GM21529 (cell line): ENCODE measurements around the gene IL5RA.

ENCODE experiments used
- ATAC-seq: cut with Tn5 transposase; IDR thresholded peaks from one replicate; pipeline ENCODE4 v1.9.1; 2021; ENCODE audit not compliant: unreplicated experiment

The IL5RA gene, protein sequence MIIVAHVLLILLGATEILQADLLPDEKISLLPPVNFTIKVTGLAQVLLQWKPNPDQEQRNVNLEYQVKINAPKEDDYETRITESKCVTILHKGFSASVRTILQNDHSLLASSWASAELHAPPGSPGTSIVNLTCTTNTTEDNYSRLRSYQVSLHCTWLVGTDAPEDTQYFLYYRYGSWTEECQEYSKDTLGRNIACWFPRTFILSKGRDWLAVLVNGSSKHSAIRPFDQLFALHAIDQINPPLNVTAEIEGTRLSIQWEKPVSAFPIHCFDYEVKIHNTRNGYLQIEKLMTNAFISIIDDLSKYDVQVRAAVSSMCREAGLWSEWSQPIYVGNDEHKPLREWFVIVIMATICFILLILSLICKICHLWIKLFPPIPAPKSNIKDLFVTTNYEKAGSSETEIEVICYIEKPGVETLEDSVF

DNA sequence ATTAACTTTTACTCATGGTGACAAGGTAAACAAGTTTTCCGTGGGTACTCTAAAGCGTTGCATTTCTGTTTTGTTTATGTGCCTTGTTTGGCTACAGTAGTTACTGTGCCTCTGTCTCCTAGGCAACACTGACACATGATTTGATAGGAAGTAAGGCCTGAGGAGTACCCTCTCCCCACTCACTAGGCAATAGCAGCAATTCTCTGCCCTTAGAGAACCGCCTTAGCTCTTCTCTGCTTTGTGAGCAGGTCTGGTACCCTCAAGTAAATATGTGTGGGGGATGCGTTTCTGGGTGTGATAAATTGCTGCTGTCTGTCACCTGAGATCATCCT, at the start of gene IL5RA:
Gene IL5RA, minus strand, starts transcription at position 76 of the 332 bp plus-strand sequence. CDS start 5,390 bp downstream, outside the sequence.
- peak; percentile 50 for ATAC-seq

DNA sequence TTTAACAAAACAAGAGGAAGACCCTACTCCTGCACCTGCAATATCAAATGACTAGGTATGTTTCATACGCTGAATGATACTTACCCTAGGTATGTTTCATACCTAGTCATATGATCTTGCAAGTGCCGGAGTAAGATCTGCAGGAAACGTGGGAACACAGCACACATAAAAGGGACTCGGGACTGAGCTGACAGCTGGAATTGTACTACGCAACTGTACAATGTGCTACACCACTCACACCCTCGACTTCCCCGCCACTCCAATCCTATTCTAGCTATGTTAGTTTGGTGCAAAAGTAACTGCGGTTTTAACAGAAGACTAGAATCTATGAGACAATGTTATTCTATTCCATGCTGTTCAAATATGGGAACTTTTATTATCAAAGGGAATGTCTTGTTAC, 47.3 kb upstream of the IL5RA start:
- no peak for ATAC-seq

DNA sequence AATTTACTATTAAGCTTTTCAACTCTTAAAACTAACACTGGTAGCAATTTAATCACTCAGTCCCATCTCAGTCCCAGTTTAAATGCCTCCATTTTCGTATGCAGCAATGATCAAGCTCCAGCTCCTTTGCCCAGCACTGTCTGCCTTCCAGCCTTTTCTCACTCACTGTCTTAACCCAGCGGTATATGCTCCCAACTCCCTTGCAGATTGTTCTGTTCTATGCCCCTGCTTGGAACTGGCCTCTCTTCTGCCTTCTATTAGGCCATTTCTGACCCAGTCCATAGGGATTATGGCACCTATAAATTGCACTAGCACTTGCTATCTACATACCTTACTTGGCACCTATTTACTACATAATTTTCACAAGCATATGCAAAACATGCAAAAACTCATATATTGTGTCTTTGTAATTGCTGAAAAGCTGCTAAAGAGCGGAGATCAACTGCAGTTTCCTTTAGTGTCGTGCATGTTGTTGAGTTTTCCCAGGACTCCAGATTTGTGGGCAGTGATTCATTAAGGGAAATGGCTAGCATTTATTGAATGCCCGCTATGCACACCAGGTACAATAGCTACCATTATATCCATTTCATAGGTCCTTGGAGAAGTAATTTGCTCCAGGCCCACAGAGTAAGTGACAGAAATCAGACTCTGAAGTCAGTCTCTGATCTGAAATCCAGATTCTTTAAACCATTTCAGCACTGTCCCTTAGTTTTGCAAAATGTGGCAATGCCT, 44.9 kb upstream of the IL5RA start:
- no peak for ATAC-seq

DNA sequence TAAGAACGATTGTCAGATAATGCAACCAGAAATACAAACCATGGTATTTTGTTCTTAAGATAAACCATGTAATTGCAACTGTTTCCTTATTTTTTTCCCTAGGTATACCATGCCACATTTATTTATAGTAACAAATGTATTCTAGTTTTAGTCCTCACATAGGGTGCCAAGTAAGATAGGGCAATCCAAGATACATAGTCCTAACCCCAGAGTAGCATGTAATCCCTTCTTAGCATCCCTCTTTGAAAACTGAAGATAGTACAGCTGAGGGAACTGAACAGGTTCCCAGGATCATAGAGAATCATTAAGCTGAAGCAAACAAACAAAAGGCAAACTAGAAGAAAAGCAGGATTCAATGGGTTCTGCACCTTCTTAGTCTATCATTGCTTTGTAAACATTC, 41.3 kb upstream of the IL5RA start:
- ATAC-seq = no peak

DNA sequence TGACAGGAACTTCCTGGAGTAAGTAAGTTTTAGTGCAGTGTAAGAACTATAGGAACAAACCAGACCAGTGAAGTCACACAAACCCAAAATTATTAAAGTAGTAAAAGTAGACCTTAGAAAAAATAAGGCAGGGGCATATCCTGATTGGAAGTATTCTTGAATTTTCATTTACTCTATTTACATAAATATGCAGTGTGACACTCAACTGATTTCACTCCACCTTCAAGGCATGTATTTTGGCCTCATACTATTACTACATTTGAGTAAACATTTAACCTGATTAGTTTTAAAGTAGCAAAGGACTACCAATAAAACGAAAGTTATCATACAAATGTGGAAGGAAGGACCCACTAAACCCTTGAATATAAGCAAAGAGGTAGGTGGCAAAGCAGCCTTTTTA, 39.4 kb upstream of the IL5RA start:
- ATAC-seq = no peak

DNA sequence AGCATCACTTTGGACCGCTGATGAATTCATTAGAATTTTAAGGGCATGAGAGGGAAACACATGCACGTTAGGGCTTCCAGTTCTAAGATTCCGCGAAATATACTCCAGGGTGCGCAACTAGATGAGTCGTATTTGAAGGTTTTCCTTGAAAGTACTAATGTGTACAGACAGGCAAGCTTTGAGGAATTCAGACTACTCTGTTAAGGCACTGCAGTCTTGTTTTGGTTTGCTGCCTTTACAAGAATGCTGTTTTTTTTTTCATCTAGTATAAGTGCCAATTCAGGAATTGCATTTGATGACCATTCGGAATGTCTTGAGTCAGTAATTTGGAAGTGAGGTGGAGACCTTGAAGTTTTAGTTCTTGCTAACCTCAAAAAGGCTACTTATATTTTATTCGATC, 35.7 kb upstream of the IL5RA start:
- ATAC-seq = no peak

DNA sequence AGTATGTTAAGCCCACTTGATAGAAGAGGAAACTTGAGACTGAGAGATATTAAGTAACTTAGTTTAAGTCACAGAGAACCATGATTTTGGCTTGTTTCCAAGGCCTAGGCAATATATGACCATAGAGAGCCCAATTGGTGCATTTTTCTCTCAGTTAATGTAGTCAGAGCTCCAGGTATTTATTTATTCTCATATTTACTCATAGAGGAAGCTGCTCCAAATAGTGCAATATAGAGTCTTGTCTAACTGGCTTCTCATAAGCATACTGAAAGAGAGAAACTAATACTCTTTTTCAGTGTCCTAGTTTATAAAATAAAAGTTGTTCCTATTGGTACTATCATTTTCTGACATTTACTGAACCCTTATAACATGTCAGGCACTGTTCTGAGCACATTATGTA, 31.8 kb upstream of the IL5RA start:
- no peak for ATAC-seq

DNA sequence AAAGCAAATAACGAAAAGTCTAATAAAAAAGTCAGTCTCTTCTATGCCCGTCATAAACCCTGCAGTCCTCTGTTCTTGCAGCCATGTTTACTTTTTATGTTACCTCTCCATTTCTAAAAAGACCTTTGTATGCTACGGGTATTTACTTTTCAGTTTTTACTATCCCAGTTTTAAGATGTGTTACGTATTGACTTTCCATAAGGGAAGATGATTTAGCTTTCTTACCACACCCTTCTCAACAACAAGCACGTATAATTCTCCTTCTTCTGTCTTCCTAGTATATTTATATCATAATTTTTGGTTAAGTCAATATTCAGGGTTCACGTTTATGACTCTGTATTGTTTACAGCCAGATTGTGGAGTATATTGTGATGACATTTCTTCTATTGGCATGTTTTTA, 27.4 kb upstream of the IL5RA start:
- no peak for ATAC-seq

DNA sequence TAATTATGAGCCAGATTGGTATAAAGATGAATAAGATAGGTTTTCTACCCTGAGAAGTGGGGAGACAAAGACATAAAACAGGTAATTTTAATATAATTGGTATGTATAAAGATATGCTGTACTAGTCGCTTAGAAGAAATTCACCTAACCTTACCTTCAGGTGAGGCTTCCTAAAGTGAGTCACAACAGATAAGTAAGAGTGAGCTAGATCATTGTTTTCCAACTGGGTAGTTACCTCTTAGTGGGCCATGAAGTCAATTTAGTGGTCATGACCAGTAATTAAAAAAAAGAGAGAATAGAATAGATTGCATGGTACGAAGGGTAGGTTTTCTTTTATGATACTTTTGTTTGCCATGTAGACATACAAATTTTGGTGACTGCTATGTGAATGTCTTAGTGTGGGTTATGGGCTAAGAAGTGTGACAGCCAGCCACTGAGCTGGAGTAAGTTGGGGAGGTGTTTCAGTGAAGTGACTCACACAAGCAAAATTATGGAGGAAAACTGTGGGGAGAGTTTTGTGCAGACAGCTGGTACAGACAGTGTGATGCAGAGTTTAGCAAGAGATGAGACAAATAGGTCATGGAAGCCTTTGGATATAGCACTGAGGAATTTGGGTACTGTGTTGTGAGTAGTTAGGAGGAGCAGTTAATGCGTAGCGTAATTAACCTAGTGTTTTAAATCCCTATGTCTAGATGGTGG, 24.7 kb upstream of the IL5RA start:
- ATAC-seq = no peak

DNA sequence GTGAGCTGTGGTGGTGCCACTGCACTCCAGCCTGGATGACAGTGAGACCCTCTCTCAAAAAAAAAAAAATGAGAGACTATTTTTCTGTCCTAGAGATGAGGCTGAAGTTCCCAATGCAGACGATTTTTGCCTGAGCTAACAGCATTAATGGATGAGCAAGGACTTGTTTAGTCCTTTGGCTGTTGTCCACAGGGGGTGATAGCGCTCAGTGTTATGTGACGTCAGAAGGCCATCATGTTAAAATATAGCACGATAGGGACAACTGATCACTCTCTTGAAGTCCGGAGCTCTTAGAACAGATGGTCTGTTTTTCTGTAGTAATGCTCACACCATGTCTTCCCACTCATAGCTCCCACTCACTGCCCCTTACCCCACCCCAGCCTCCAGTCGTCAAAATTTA, 23.3 kb upstream of the IL5RA start:
- ATAC-seq = no peak

DNA sequence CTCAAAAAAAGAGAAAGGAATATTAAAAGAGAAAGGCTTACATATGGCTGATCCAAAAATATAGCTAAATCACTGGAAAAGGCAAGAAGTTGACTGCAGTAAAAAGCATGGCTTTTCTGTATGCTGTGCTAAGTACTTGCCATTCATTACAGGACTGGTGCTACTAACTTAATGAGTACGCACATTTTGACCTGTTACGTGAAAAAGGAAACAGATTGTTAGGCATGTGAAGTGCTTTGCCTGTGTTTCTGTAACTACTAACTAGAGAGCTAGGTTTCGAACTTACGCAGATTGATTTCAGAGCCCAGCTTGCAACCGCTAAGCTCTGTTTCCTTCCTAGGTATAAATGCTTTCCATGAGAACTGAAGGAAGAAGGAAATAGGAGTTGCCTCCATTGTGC, 19.4 kb upstream of the IL5RA start:
- ATAC-seq = no peak

DNA sequence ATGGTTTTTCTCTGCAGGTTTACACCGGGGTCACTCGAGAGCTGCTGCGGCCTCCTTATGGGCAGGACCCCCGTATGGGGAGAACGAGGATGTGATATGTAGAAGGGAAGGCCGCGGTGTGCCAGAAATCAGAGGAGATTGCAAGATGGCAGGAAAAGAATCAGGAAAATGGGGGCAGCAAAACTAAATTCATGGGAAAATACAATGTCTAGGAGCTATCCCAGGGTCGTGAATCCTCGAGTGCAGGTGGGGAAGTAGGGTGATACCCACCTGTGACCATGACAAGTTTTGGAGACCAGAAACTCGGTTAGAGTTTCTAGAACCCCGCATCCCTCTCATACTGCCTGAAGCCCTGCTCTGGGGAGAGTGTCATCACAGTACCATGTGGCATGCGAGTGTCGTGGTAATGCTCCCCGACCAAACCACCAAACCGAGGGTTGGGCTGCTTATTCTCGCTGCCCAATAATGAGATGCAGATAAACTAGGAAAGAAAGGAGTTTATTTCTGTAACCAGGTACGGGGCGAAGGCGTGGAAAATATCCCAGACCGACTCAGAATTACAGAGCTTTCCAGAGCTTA, 17.3 kb upstream of the IL5RA start:
- peak; percentile 24 for ATAC-seq

DNA sequence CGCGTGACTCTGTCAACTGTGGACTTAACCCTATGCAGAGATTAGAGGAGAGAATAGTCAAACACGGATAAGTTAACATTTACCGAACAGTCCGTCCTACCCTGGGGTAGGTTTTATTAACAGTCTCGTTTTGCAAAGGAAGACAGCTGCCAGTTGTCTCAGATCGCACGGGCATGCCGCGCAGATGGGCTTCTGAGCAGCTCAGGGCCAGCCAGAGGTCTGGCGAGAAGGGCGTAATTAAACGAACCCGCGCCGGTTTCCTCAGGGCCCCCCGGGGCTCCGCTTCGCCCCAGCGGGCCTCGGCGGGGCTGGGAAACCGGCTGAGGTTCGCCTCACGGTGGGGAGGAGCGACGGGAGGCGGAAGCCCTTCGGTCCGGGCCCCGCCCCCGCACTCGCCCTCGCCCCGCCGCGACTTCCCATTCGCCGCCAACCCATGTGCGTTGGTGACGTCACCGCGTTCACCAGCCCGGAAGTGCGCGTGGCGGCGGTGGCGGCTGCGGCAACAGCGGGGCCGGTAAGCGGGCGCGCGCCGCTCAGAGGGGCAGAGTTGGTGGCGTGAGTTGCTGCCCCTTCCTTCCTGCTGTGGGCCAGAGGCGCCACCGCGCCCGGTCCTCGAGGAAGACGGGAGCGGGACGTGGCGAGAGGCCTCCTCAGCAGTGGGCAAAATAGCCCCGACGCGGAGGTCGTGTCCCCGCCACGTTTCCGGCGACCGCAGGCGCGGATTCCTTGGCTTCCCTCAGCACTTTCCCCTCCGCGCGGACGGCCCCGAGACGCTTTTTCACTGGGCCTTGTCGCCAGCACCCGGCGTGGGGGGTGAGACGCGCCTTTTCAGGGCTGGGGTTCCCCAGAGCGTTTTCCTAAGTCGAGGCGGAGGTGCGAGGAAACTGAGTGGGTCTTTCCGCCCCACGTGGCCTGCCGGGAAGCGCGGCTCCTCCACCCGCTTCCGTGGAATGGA, 16.6 kb upstream of the IL5RA start, which contains the start of gene TRNT1:
Gene TRNT1, plus strand, starts transcription at position 464 of the 955 bp plus-strand sequence. CDS start 2,101 bp downstream, outside the sequence.
- peak; percentile 90 for ATAC-seq

DNA sequence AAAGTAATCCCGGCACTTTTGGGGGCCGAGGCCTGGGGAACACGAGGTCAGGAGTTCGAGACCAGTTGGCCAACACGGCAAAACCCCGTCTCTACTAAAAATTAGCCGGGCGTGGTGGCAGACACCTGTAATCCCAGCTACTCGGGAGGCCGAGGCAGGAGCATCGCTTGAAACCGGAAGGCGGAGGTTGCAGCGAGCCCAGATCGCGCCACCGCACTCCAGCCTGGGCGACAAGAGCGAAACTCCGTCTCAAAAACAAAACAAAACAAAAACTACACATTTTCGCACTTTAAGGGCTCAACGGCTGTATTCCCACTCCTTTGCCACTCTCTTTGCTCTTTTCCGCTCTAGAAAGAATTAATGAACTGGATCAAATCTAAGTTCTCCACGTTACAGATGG, 15.8 kb upstream of the IL5RA start:
- no peak for ATAC-seq

DNA sequence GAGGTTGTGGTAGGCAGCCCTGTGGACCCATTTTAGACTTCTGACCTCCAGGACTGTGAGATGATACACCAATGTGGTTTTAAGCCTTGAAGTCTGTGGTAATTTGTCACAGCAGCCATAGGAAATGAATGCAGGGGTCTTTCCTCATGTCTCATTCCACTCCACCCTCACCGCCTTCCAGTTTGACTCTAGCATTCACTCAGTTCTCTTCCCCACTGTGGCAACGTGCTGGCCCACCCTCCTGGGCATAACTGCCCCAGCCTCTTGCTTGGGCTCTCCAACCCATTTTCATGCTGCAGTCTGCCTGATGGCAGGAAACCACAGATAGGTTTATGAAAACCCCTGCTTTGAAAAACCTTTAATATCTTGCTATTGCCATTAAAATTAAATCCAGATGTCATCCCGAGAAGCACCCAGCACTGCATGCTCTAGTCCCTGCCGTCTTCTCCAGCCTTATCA, 9.2 kb upstream of the IL5RA start:
- no peak for ATAC-seq

DNA sequence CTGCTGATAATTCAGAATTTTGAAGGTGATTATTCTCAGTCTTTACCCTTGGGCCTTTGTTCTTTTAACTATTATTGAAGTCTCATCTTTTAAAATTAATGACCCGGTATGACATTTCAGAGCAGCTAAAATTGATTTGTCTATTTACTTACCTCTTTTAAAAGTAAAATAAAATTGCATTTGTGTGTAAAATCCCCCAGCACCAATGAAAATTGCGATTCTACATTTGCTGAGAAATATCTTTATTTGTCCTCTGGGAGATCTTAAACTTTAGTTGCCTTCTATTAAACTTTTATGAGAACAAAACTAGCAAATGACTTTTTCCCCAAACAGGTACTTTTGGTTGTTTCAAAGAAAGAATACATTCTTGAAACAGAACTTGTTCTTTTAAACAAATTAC, 7.5 kb upstream of the IL5RA start:
- no peak for ATAC-seq

DNA sequence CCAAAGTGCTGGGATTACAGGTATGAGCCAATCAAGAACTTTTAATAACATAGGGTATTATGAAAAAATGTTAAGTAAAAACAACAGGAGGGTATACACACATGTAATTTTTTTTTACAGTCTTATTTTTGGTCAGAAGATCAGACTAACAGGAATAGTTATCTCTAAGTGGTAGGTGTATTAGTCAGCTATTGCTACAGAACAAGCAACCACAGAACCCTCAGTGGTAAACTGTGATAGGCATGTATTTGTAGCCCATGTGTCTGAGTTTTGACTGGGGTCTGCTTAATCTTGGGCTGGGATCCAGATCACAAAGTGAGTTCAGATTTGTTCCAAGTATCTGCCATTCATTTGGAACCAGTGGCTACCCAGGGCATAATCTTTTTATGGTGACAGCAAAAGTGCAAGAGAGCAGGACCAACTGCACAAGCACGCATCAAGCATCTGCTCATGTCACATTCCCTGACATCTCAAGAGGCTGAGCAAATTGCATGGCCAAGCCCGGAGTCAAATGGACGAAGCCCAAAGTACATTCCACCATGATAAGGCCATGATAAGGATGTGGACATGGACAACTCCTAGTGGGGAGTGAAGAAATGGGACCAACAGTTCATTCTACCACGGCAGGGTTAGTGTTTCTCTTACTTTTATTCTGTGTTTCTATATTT, 3.0 kb upstream of the IL5RA start:
- ATAC-seq = no peak

DNA sequence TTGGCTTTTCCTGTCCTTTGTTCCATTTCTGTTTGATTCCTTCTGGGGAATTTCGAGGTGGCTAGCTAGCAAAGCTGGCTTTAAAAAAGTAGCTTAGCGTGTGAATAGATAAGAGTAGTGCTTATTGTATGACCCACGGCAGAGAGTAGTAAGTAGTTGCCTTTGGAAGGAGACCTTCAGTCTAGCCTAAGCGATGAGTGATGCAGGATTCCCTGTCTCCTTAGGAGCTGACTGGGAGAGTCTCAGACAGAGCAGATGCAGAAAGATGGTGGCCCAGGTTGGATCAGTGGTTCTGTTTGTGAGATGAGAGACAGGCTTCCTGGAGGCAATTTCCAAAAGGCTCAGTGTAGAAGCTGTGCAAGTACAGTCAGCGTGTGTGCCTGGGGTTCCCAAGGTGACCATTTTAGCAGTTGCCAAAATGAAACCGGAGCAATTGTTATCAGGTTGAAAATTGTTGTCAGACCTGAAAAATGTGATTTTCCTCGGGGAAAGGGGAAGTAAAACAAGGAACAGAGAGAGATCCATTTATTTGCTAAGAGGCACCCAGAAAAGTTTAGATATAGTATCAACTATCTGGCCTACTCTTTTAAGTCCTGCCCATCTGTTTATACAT, 681 bp upstream of the IL5RA start:
- peak; percentile 39 for ATAC-seq
